Chondrocyte (in vitro differentiated cells): Measurements from ENCODE around the gene ASTN2. TPM values are rescaled to one million over a fixed set of nuclear protein-coding genes. Genes with fewer than 3 reads are reported as not detected.

Experiments used
- DNase-seq: peaks from one replicate; pipeline ENCODE4 v3.0.0; 2021; ENCODE audit warnings: mixed read lengths, low spot score
- H3K27ac Mint-ChIP-seq: one replicate; pipeline ENCODE4 v1.8.0; 2021; ENCODE audit warnings: mild to moderate bottlenecking, moderate library complexity, mixed read lengths; ENCODE audit not compliant: unreplicated experiment
- H3K27me3 Mint-ChIP-seq: 2 replicates; pipeline ENCODE4 v1.8.0; 2021; ENCODE audit warnings: low read depth, mixed read lengths
- H3K36me3 Mint-ChIP-seq: 2 replicates; pipeline ENCODE4 v1.8.0; 2021; ENCODE audit warnings: low read depth, mixed read lengths
- H3K4me1 Mint-ChIP-seq: 2 replicates; pipeline ENCODE4 v1.8.0; 2021; ENCODE audit warnings: low read depth, mild to moderate bottlenecking, mixed read lengths
- H3K4me3 Mint-ChIP-seq: one replicate; pipeline ENCODE4 v1.8.0; 2021; ENCODE audit warnings: mild to moderate bottlenecking, moderate library complexity, mixed read lengths; ENCODE audit not compliant: unreplicated experiment
- H3K9me3 Mint-ChIP-seq: 2 replicates; pipeline ENCODE4 v1.8.0; 2021; ENCODE audit warnings: low read depth, mixed read lengths
- total RNA-seq: library from RNA; stranded (reverse); gene quantifications from 3 replicates; pipeline ENCODE4 v1.2.1, GENCODE V29; 2021
- TF ChIP-seq, protein P1 (sequence below): fragments of 200-600 bp; sonication (generic); IDR thresholded peaks from 2 replicates; pipeline ENCODE4 v1.5.0; 2021; ENCODE audit warnings: antibody characterized with exemption, mild to moderate bottlenecking, moderate library complexity

The ASTN2 gene
- total RNA-seq, 1 donor from 2014 or later, result 3.6 TPM

DNA sequence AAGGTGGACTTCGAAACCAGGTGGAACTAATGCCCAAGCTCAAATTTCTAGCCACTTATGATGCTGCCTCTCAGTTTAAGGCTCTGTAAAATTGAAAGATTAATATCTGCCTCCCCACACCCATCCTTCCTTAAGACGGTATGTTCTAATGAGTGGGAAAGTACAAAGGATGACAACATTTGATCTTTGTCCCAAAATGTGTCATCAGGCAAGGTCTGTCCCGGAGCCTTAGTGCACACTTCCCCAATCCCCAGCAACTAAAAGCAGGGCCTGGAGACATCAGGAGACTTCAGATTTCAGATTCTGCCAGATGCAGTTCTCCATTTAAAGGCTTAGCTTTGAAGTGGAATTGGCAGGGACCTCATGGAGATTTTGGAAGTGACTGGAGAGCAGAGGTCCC is 316.5 kb downstream of the ASTN2 start:
- Mint-ChIP-seq H3K27me3 (peaks cover 2% of the 10 kb centered on the region), H3K9me3 (no peaks in the 10 kb centered on the region)
- no peak for DNase-seq

GRCh38 chr9:117097761-117098160 is 317.1 kb downstream of the ASTN2 start:
- no peak overlapping the region for H3K27ac Mint-ChIP-seq
- no peak for DNase-seq
- peaks cover 2% of the 10 kb centered on the region for H3K27me3 Mint-ChIP-seq
- H3K4me3 Mint-ChIP-seq, result no peak overlapping the region
- TF ChIP-seq, protein P1, sequence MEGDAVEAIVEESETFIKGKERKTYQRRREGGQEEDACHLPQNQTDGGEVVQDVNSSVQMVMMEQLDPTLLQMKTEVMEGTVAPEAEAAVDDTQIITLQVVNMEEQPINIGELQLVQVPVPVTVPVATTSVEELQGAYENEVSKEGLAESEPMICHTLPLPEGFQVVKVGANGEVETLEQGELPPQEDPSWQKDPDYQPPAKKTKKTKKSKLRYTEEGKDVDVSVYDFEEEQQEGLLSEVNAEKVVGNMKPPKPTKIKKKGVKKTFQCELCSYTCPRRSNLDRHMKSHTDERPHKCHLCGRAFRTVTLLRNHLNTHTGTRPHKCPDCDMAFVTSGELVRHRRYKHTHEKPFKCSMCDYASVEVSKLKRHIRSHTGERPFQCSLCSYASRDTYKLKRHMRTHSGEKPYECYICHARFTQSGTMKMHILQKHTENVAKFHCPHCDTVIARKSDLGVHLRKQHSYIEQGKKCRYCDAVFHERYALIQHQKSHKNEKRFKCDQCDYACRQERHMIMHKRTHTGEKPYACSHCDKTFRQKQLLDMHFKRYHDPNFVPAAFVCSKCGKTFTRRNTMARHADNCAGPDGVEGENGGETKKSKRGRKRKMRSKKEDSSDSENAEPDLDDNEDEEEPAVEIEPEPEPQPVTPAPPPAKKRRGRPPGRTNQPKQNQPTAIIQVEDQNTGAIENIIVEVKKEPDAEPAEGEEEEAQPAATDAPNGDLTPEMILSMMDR, result no peak
- H3K36me3 Mint-ChIP-seq, result no peaks in the 10 kb centered on the region
- H3K4me1 Mint-ChIP-seq, result peaks cover 7% of the 10 kb centered on the region
- no peaks in the 10 kb centered on the region for H3K9me3 Mint-ChIP-seq

More for the DNA sequence above, 316.5 kb downstream of the ASTN2 start:
- Mint-ChIP-seq H3K27ac (no peak overlapping the region), H3K36me3 (no peaks in the 10 kb centered on the region), H3K4me3 (no peak overlapping the region), H3K4me1 (peaks cover 7% of the 10 kb centered on the region)
- TF ChIP-seq, protein P1, result no peak

- Mint-ChIP-seq H3K27ac (no peak overlapping the region), H3K27me3 (peaks cover 2% of the 10 kb centered on the region), H3K4me1 (peaks cover 7% of the 10 kb centered on the region), H3K9me3 (no peaks in the 10 kb centered on the region), H3K4me3 (no peak overlapping the region), H3K36me3 (no peaks in the 10 kb centered on the region)
- no peak for DNase-seq
- TF ChIP-seq, protein P1, result no peak
Measured at GRCh38 chr9:117096138-117096537, 318.7 kb downstream of the ASTN2 start.

DNA sequence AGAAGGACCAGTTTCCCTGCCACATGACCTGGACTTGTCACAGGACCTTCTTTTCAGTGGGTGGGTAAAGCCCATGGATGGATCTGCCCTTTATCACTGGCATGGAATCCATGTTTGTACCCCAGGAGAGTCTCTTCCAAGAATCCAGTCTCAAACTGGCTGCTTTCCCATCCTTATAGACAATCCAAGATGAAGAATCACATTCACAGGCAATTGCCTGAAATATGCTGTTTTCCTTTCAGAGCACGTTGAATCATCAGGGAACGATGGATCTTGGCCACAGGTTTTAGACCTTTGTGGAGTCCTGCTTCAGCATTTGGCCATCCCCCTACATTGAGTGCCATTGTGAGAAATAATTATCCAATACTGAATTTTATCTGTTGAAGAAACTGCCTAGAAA is 319.8 kb downstream of the ASTN2 start:
- Mint-ChIP-seq H3K36me3 (no peaks in the 10 kb centered on the region), H3K27me3 (peaks cover 2% of the 10 kb centered on the region), H3K27ac (no peak overlapping the region), H3K9me3 (no peaks in the 10 kb centered on the region), H3K4me3 (no peak overlapping the region), H3K4me1 (peaks cover 7% of the 10 kb centered on the region)
- DNase-seq, result no peak
- TF ChIP-seq, protein P1, result no peak

DNA sequence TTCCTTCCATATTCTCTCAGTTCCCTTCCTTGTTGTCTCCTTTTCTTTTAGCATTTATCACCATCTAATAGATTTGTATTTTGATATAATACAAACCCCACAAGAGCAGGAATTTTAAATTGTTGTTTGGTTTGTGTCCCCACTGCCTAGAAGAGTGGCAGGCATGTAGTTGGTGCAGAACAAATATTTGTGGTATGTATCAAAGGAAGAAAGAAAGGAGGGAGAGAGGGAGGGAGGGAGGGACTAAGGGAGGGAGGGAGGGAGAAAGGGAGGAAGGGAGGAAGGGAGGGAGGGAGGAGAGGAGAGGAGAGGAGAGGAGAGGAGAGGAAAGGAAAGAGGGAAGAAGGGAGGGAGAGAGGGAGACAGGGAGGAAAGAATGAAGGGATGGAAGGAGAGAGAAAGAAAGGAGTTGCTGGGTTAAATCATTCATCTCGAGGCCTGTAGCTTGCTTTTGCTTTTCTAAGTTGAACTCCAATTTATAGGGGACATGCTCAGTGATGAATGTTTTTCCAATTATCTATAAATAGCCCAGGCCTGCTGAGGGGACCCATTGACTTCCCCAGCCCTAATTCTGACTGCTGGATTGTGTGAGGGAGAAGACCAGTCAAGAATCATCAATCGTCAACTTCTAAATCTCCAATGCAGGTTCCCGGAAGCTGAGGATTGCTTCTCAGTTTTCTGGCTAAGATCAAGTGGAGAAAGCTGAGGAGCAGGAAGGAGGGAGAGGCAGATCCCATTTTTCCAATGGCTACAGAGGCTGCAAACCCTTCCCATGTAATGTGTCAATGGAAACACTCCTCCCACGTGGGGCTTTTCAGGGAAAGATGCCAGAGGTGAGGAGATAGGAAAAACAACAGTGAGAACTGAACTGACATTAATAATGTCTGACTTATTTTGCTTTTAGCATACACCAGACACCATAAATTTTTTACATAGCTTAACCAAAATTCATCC is 320.7 kb downstream of the ASTN2 start:
- peaks cover 7% of the 10 kb centered on the region for H3K4me1 Mint-ChIP-seq
- DNase-seq, result no peak
- H3K27ac Mint-ChIP-seq, result no peak overlapping the region
- TF ChIP-seq, protein P1, result no peak
- H3K36me3 Mint-ChIP-seq, result no peaks in the 10 kb centered on the region
- peaks cover 2% of the 10 kb centered on the region for H3K27me3 Mint-ChIP-seq
- no peak overlapping the region for H3K4me3 Mint-ChIP-seq
- no peaks in the 10 kb centered on the region for H3K9me3 Mint-ChIP-seq
